ENCODE data around the gene RNF167. TPM values are rescaled to one million over a fixed set of nuclear protein-coding genes. Genes with fewer than 3 reads are reported as not detected.
"Not testable (repeated sequence)": the region's sequence is repeated elsewhere in the genome, so short reads cannot be mapped to it uniquely, and the experiment has no call there.

The RNF167 gene
- total and polyA plus RNA-seq, 2 experiments from 2014 or later, result 59.2 to 66.5 TPM

GRCh38 chr17:4903051-4903818 is 36.8 kb upstream of the RNF167 start, which contains the start of gene CHRNE:
Gene CHRNE (minus strand): TSS chr17:4903098. CDS start chr17:4903063, 35 bp downstream.
- H3K4me2 ChIP-seq, result no peak within 1 kb of the TSS
- WGBS (ENCODE audit: low lambda C conversion rate, missing lambda C conversion rate), result 44% methylated on average over 9 of the region's 10 CpGs
- DNase-seq (ENCODE audit: low spot score), result peak; percentile 92

GRCh38 chr17:4906642-4907041 is 33.4 kb upstream of the RNF167 start:
- H3K27ac ChIP-seq; H2AFZ ChIP-seq; H3K79me2 ChIP-seq; DNase-seq (ENCODE audit: low spot score); H3K4me3 ChIP-seq; H3K9me3 ChIP-seq (ENCODE audit: low read depth); H3K9me2 ChIP-seq (replicated peaks; ENCODE audit: insufficient read depth); H3K4me1 ChIP-seq (ENCODE audit: insufficient read depth); H3K27me3 ChIP-seq; H3K36me3 ChIP-seq (replicated peaks; ENCODE audit: insufficient read depth, low read depth); H3K4me2 ChIP-seq; H4K20me1 ChIP-seq (ENCODE audit: insufficient read depth, poor library complexity, severe bottlenecking): not testable (repeated sequence)

More at GRCh38 chr17:4903051-4903818, 36.8 kb upstream of the RNF167 start, which contains the start of gene CHRNE:
- no peaks in the 10 kb centered on the region for H3K9me2 ChIP-seq (replicated peaks; ENCODE audit: insufficient read depth)
- H3K4me1 ChIP-seq (ENCODE audit: insufficient read depth), result peaks cover 7% of the 10 kb centered on the region
- no peak within 1 kb of the TSS for H2AFZ ChIP-seq
- H3K4me3 ChIP-seq, result no peak within 1 kb of the TSS
- H3K9me3 ChIP-seq (ENCODE audit: low read depth), result no peaks in the 10 kb centered on the region
- no peaks in the 10 kb centered on the region for H3K36me3 ChIP-seq (replicated peaks; ENCODE audit: insufficient read depth, low read depth)
- H3K79me2 ChIP-seq, result no peaks in the 10 kb centered on the region
- H3K27me3 ChIP-seq, result no peaks in the 10 kb centered on the region
- no peak within 1 kb of the TSS for H3K27ac ChIP-seq
- TF ChIP-seq EZH2 (IDR thresholded peaks at IDR 0.05; ENCODE audit: borderline replicate concordance) (no peak), CTCF (IDR thresholded peaks at IDR 0.05; ENCODE audit: poor library complexity) (peak; percentile 70)
- no peaks in the 10 kb centered on the region for H4K20me1 ChIP-seq (ENCODE audit: insufficient read depth, poor library complexity, severe bottlenecking)

GRCh38 chr17:4908301-4908700 is 31.8 kb upstream of the RNF167 start:
- no peaks in the 10 kb centered on the region for H3K36me3 ChIP-seq (replicated peaks; ENCODE audit: insufficient read depth, low read depth)
- TF ChIP-seq EZH2 (IDR thresholded peaks at IDR 0.05; ENCODE audit: borderline replicate concordance) (no peak), EZH2phosphoT487 (IDR thresholded peaks at IDR 0.05; ENCODE audit: low read depth, severe bottlenecking, unreplicated experiment) (no peak), CTCF (IDR thresholded peaks at IDR 0.05; ENCODE audit: poor library complexity) (no peak)
- DNase-seq (ENCODE audit: low spot score), result no peak
- WGBS (ENCODE audit: low lambda C conversion rate, missing lambda C conversion rate), result 38% methylated on average over 10 of the region's 10 CpGs
- no peaks in the 10 kb centered on the region for H4K20me1 ChIP-seq (ENCODE audit: insufficient read depth, poor library complexity, severe bottlenecking)
- H3K4me1 ChIP-seq (ENCODE audit: insufficient read depth), result peaks cover 7% of the 10 kb centered on the region
- no peaks in the 10 kb centered on the region for H3K79me2 ChIP-seq
- H3K4me2 ChIP-seq, result no peak overlapping the region
- H3K9me2 ChIP-seq (replicated peaks; ENCODE audit: insufficient read depth), result no peaks in the 10 kb centered on the region
- H3K27ac ChIP-seq, result peak overlapping the region; percentile 94
- H2AFZ ChIP-seq, result no peak overlapping the region
- no peaks in the 10 kb centered on the region for H3K9me3 ChIP-seq (ENCODE audit: low read depth)
- H3K4me3 ChIP-seq, result no peak overlapping the region
- H3K27me3 ChIP-seq, result no peaks in the 10 kb centered on the region

GRCh38 chr17:4908711-4909496 is 31.2 kb upstream of the RNF167 start:
- peaks cover 6% of the 10 kb centered on the region for H3K4me1 ChIP-seq (ENCODE audit: insufficient read depth)
- peak overlapping the region; percentile 94 for H3K27ac ChIP-seq
- no peaks in the 10 kb centered on the region for H3K27me3 ChIP-seq
- TF ChIP-seq EZH2 (IDR thresholded peaks at IDR 0.05; ENCODE audit: borderline replicate concordance), result no peak
- TF ChIP-seq CTCF (IDR thresholded peaks at IDR 0.05; ENCODE audit: poor library complexity), result peak; percentile 88
- no peaks in the 10 kb centered on the region for H3K36me3 ChIP-seq (replicated peaks; ENCODE audit: insufficient read depth, low read depth)
- WGBS (ENCODE audit: low lambda C conversion rate, missing lambda C conversion rate), result 18% methylated on average over 18 of the region's 20 CpGs
- no peak overlapping the region for H3K4me3 ChIP-seq
- H3K9me2 ChIP-seq (replicated peaks; ENCODE audit: insufficient read depth), result no peaks in the 10 kb centered on the region
- H3K79me2 ChIP-seq, result no peaks in the 10 kb centered on the region
- peak overlapping the region; percentile 4 for H2AFZ ChIP-seq
- H3K4me2 ChIP-seq, result peak overlapping the region; percentile 41
- peak; percentile 94 for DNase-seq (ENCODE audit: low spot score)
- H3K9me3 ChIP-seq (ENCODE audit: low read depth), result no peaks in the 10 kb centered on the region
- H4K20me1 ChIP-seq (ENCODE audit: insufficient read depth, poor library complexity, severe bottlenecking), result no peaks in the 10 kb centered on the region
